Transverse colon (tissue), 4 donors: ENCODE results near the gene KLC4.

Experiments
- POLR2A ChIP-seq: fragments of 450-650 bp; IDR thresholded peaks from one replicate; pipeline ENCODE4 v1.6.1; 2016; ENCODE audit warnings: antibody characterized with exemption, mild to moderate bottlenecking, moderate library complexity
- POLR2AphosphoS5 ChIP-seq, 3 donors: sonication (generic); formaldehyde crosslinking; IDR thresholded peaks; one replicate each; pipeline ENCODE4 v1.6.1; 2016; ENCODE audit warnings: antibody characterized with exemption in 3 of 3
- TF ChIP-seq, protein P1 (sequence below), 5 experiments: fragments of 200-600 bp in 3 of 5; fragments of 450-650 bp in 2 of 5; sonication (generic) in 3 of 5; IDR thresholded peaks; 1 replicate in 2 of 5; 2 replicates in 3 of 5; pipeline ENCODE4 v1.5.1; 2016 to 2017; ENCODE audit warnings: antibody characterized with exemption in 5 of 5, inconsistent platforms in 3 of 5, mild to moderate bottlenecking in 2 of 5, moderate library complexity in 1 of 5

- TF ChIP-seq, protein P1, sequence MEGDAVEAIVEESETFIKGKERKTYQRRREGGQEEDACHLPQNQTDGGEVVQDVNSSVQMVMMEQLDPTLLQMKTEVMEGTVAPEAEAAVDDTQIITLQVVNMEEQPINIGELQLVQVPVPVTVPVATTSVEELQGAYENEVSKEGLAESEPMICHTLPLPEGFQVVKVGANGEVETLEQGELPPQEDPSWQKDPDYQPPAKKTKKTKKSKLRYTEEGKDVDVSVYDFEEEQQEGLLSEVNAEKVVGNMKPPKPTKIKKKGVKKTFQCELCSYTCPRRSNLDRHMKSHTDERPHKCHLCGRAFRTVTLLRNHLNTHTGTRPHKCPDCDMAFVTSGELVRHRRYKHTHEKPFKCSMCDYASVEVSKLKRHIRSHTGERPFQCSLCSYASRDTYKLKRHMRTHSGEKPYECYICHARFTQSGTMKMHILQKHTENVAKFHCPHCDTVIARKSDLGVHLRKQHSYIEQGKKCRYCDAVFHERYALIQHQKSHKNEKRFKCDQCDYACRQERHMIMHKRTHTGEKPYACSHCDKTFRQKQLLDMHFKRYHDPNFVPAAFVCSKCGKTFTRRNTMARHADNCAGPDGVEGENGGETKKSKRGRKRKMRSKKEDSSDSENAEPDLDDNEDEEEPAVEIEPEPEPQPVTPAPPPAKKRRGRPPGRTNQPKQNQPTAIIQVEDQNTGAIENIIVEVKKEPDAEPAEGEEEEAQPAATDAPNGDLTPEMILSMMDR (IDR thresholded peaks at IDR 0.05): no peak
- TF ChIP-seq POLR2AphosphoS5 (IDR thresholded peaks at IDR 0.05) (no peak), POLR2A (no peak)
Measured at GRCh38 chr6:43036712-43037111, 22.7 kb upstream of the KLC4 start.
